Astrocyte of the cerebellum (primary cell): ENCODE results near the gene MRTFA.

ENCODE experiments used
- DNase-seq: peaks from one replicate; pipeline ENCODE4 v3.0.0-alpha.2; 2011; ENCODE audit warnings: low read depth
- H3K4me3 ChIP-seq: 2 replicates; pipeline ENCODE4 v1.5.1; 2011; ENCODE audit warnings: mild to moderate bottlenecking, low read depth, low read length, moderate library complexity
- in situ Hi-C: cut with HindIII; loops from 2 replicates; pipeline ENCODE4 v1.10.0; 2017; ENCODE audit warnings: low sequenced_read_pairs
- TF ChIP-seq, protein P1 (sequence below): IDR thresholded peaks from 2 replicates; pipeline ENCODE4 v1.5.1; 2012; ENCODE audit warnings: low read length, low read depth, moderate library complexity, mild to moderate bottlenecking; ENCODE audit errors: missing control alignments

MRTFA gene

DNA sequence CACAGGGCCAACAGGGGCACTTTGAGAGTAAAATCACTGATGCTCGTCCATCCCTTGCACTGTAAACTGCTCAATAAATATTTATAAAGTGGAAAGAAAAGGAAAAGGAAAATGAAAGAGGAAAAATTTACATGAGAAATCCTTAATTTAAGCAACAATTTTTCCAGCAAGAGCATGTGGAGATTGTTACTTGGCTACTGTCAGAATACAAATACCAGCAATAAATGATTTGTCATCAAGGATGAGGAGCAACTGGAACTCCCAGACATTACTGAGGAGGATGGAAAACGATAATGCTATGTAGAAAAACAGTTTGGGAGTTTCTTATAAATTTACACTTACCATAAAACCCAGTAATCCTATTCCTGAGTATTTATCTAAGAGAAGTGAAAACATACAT, 143.1 kb downstream of the MRTFA start:
- H3K4me3 ChIP-seq = no peak overlapping the region
- DNase-seq = no peak
- in situ Hi-C loops = no loop called here
- TF ChIP-seq, protein P1, sequence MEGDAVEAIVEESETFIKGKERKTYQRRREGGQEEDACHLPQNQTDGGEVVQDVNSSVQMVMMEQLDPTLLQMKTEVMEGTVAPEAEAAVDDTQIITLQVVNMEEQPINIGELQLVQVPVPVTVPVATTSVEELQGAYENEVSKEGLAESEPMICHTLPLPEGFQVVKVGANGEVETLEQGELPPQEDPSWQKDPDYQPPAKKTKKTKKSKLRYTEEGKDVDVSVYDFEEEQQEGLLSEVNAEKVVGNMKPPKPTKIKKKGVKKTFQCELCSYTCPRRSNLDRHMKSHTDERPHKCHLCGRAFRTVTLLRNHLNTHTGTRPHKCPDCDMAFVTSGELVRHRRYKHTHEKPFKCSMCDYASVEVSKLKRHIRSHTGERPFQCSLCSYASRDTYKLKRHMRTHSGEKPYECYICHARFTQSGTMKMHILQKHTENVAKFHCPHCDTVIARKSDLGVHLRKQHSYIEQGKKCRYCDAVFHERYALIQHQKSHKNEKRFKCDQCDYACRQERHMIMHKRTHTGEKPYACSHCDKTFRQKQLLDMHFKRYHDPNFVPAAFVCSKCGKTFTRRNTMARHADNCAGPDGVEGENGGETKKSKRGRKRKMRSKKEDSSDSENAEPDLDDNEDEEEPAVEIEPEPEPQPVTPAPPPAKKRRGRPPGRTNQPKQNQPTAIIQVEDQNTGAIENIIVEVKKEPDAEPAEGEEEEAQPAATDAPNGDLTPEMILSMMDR = no peak

DNA sequence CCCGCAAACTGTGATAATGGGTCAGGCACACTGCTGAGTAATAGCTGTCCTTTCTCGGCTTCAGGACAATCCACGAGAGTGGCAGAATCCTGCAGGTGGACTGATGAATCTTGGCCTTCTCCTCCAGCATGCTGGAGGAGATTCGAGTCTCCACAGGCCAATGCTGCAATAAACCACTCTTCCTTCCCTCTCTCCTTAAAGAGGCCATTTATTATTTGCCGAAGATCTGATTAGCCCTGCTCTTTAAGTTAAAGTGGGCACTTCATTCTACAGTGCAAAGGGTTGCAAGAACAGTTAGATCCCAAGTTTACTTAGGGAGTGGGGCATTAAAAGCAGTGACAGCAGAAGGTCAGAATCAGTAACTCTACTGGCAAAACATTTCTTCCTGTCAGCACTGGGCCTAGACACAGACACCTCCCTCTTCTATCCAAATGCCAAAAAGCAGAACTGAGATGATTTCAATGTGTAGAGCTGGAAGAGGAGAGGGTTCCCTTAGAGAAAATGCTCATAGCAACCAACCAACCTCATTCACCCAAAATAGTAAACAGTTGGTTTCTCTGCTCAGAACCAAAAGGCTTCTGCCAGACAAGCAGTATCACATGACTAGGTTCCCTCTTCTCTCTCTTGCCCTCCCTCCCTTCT, 144.4 kb downstream of the MRTFA start:
- TF ChIP-seq, protein P1 = no peak
- in situ Hi-C loops = no loop called here
- no peak for DNase-seq
- H3K4me3 ChIP-seq = no peak overlapping the region

DNA sequence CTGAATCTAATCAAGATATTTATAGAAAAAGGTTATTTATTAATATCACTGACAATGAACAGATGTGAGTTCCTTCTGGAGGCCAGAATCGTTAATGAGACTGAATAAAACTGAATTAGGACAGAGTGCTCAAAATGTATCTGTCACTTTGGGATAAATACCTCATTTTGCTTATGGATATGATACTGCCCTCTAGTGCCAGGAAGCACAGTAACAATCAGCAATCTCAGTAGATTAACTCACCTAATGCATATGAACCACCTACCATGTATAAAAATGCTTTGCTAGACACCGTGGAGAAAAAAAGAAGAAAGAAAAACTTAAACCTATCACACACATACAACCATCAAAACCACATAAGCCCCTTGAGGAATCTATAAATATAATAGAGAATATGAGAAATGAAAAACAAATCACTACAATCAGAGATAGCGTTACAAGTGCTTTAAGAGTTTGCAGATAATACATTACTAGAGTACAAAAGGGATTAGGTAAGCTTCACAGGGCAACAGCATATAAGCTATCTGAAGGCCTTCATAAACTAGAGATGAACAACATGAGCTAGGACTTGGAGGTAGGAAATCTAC, 148.8 kb downstream of the MRTFA start:
- in situ Hi-C loops = no loop called here
- DNase-seq = no peak
- TF ChIP-seq, protein P1 = peak; percentile 71
- H3K4me3 ChIP-seq = no peak overlapping the region

DNA sequence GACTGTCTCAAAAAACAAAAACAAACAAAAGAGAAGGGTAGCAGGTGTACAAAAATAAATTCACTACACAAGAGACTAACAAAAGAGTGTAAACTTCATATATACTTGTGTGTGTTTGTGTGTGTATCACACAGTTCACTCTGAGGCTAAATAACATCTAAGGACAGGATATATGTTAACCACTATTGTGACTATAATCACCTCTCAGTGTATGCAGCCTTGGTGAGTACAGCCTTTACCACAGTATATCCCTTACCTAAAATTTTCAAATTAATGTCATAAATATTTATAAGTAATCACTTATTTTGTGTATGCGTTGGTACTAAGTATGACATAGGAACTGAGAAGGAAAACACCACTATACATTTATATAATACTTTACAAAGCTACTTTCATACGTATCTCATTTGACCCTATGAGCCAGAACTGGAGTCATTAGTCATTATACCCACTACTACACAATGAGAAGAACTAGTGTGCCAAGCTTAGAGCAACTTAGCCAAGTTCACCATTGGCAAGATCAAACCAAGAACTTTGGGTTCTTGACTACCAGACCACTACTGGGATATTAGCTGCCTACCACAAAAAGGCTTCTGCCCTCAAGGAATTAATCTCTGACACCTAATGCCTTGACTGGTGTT, 149.4 kb downstream of the MRTFA start:
- TF ChIP-seq, protein P1 = no peak
- no peak overlapping the region for H3K4me3 ChIP-seq

DNA sequence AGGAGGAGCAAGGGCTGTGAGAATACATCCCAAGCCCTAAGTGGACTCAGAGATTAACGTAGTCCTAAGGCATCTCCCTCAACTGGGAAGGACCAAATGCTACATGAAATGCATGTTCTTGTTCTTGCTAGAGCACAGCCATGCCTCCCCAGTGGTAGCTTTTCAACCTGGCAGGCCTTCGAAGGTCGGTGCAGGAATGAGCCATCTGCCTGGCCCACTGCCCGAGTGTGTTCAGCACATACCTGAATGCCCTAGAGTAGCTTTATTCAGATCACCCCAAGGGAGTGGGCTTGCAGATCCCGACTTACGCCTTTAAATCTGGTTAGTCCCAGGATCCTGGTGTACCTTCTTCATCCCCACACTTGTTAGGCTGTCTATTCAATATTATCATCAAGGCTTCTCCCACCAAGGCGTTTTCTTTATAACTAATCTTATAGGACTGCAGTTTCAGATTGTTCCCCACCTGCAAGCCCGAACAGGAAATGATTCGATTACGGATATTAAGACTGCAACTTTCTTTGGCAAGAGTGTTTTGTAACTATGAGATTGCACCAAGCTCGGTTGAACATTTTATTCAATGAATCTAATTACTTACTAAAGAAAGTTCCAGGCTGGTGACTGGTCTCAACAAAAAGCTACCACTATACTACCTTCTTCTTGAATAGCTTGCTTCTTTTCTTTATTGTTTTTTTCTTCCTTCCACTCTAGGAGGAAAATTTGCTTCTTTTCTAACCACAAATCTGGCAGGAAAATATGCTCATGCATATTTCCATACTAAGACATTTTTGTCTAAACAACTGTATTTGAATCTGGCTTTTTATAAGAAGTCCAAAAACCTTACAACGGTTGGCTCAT, 150.5 kb downstream of the MRTFA start:
- in situ Hi-C loops = no loop called here
- TF ChIP-seq, protein P1 = no peak
- H3K4me3 ChIP-seq = no peak overlapping the region
- DNase-seq = peak; percentile 64

More for the DNA sequence above, 149.4 kb downstream of the MRTFA start:
- DNase-seq = no peak
- in situ Hi-C loops = no loop called here
